ENCODE results near the gene TBC1D10B. TPM values are rescaled to one million over a fixed set of nuclear protein-coding genes. Genes with fewer than 3 reads are reported as not detected.

Gene TBC1D10B
- total RNA-seq, 4 donors from 2014 or later: 21.9 to 33.9 (median 26.1) TPM

DNA sequence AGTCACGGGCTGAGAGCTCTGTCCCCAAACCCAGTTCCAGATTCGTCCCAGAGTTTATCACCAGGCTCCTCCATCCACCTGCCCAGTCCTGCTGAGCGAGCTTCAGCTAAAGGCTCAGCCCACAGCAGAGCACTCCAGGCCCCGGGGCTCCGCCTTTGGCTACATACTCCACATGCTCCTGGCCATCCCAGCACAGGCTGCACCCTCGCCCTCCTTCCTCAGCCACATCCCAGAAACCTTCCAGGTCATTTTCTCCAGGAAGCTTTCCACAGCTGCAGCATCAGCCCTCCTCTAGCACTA lies 10.5 kb downstream of the TBC1D10B start:
- Histone ChIP-seq H3K36me3 (peaks cover 22 to 85% (median 28%) of the 10 kb centered on the region in 3 donors), H3K27me3 (no peaks in the 10 kb centered on the region), H3K4me1 (peaks cover 9 to 38% (median 14%) of the 10 kb centered on the region in 3 donors), H3K4me3 (no peak overlapping the region), H3K9me3 (no peaks in the 10 kb centered on the region), H3K27ac (no peak overlapping the region)
- intact Hi-C loops (cut with DNase I): no loop called here
- TF ChIP-seq, protein P1, sequence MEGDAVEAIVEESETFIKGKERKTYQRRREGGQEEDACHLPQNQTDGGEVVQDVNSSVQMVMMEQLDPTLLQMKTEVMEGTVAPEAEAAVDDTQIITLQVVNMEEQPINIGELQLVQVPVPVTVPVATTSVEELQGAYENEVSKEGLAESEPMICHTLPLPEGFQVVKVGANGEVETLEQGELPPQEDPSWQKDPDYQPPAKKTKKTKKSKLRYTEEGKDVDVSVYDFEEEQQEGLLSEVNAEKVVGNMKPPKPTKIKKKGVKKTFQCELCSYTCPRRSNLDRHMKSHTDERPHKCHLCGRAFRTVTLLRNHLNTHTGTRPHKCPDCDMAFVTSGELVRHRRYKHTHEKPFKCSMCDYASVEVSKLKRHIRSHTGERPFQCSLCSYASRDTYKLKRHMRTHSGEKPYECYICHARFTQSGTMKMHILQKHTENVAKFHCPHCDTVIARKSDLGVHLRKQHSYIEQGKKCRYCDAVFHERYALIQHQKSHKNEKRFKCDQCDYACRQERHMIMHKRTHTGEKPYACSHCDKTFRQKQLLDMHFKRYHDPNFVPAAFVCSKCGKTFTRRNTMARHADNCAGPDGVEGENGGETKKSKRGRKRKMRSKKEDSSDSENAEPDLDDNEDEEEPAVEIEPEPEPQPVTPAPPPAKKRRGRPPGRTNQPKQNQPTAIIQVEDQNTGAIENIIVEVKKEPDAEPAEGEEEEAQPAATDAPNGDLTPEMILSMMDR (IDR thresholded peaks at IDR 0.05): no peak
- no peak for TF ChIP-seq POLR2A (IDR thresholded peaks at IDR 0.05)
- no peak for DNase-seq
- 71 to 75% methylated on average over 6 of the region's 6 CpGs for WGBS, 2 donors

DNA sequence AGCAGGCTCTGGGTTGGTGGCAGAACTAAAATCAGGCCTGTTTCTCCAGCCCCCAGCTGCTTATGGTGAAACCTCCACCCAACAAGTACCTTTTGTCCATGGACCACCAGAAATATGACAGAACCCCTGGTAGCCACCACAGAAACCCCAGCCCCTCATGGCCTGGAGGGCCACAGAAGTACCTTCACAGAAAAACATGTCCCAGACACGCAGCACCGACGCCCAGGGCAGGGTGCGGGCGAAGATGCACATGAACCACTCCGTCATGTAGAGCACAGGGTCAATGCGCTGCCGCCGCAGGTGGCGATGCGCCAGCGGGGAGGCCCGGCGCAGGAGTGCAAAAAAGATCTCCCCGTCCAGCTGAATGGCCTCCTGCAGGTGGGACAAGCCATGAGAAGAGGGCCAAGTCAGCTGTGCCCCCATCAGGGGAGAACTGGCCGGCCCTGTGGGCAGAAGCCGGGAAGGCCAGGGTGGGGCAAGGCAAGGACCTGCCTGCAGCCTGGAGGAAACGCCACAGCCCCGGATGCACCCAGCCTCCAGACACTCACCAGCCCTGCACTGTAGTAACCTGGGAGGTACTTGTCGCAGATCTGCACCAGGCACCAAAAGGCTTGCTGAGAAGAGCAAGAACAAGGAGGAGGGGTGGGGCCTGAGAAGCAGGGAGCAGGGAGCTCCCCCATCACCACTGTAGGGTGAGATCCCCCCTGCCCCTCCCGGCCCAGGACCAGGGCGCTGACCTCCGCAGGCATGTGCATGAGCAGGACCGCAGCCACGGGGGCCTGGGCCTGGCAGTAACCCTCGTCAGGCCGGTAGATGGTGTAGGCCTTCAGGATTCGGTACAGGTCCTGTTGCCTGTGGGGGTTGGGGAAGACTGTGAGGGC lies 11.1 kb downstream of the TBC1D10B start:
- Histone ChIP-seq H3K4me1 (peaks cover 10 to 41% (median 14%) of the 10 kb centered on the region in 3 donors), H3K36me3 (peaks cover 22 to 79% (median 25%) of the 10 kb centered on the region in 3 donors), H3K4me3 (no peak overlapping the region), H3K27me3 (no peaks in the 10 kb centered on the region), H3K27ac (no peak overlapping the region), H3K9me3 (no peaks in the 10 kb centered on the region)
- TF ChIP-seq POLR2A (IDR thresholded peaks at IDR 0.05): no peak
- TF ChIP-seq, protein P1 (IDR thresholded peaks at IDR 0.05): no peak
- 78 to 83% methylated on average over 12 to 20 of the region's 28 CpGs for WGBS, 2 donors
- no peak for DNase-seq
- intact Hi-C loops (cut with DNase I): no loop called here

DNA sequence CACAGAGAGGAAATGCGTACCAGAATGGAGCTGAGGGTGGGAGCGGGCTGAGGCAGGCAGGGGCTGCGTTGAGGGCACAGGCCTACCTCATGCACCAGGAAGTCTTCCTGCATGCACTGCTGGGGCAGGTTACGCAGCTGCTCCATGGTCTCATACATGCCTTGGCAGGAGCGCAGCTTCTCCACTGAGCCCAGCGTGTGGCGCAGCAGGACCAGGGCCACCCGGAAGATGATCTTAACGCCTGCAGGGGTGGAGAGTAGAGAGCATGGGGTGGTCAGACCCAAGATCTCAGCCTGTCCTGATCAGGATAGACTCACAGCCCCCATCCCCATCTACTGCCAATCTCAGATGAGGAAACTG lies 11.7 kb downstream of the TBC1D10B start:
- no peak for DNase-seq
- TF ChIP-seq, protein P1 (IDR thresholded peaks at IDR 0.05): no peak
- TF ChIP-seq POLR2A (IDR thresholded peaks at IDR 0.05): no peak
- Histone ChIP-seq H3K27ac (no peak overlapping the region), H3K9me3 (no peaks in the 10 kb centered on the region), H3K4me3 (no peak overlapping the region), H3K36me3 (peaks cover 22 to 76% (median 25%) of the 10 kb centered on the region in 3 donors), H3K27me3 (no peaks in the 10 kb centered on the region), H3K4me1 (peaks cover 17 to 48% (median 21%) of the 10 kb centered on the region in 3 donors)
- 84 to 95% methylated on average over 6 to 8 of the region's 9 CpGs for WGBS, 2 donors
- intact Hi-C loops (cut with DNase I): no loop called here

DNA sequence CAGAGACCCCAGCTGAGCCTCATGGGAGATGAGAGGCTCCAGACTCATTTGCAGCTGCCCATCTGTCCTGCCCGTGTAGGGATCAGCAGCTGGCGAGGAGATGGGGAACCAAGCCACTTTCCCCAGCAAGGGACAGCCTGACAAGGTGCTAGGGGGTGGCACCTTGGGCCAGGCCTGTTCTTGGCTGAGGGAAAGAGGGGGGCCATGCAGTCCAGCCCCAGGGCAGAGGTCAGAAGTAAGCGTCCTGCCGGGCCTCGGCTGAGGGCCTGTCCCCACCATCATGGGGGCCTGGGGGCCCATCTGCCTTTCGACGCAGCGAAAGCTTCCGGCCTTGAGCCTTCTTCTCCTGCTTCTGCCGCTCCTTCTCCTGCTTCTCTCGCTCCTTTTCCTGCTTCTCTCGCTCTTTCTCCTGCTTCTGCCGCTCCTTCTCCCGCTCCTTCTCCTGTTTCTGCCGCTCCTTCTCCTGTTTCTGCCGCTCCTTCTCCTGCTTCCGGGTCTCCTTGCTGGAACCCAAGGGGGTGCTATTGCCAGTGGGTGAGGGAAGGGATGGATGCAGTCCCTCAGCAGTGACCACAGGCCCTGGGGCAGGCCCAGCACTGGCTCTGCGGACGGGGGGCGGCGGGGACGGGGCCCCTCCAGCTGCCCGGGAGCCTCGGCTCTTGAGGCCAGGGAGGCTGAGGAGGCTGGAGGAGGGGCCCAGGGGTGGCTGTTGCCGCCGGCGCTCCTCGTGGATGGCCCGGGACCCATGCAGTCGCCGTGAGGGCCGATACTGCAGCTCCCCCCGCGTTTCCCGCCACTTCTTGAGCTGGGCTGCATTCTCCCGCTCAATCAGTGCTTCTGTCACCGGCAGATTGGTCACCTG lies 12.3 kb downstream of the TBC1D10B start:
- Histone ChIP-seq H3K9me3 (no peaks in the 10 kb centered on the region), H3K27me3 (no peaks in the 10 kb centered on the region), H3K36me3 (peaks cover 22 to 76% (median 25%) of the 10 kb centered on the region in 3 donors), H3K4me1 (peaks cover 23 to 54% (median 25%) of the 10 kb centered on the region in 3 donors), H3K27ac (no peak overlapping the region), H3K4me3 (no peak overlapping the region)
- DNase-seq: no peak
- 80 to 86% methylated on average over 16 to 19 of the region's 37 CpGs for WGBS, 2 donors
- intact Hi-C loops (cut with DNase I): no loop called here
- TF ChIP-seq POLR2A (IDR thresholded peaks at IDR 0.05): no peak
- TF ChIP-seq, protein P1 (IDR thresholded peaks at IDR 0.05): no peak

Measured in esophagus squamous epithelium (tissue), 5 donors.